HUES48 (cell line): Measurements from ENCODE around the gene UBE2J1.

ENCODE experiments used
- H3K27ac ChIP-seq: one replicate; pipeline ENCODE4 v1.7.0; 2013; ENCODE audit warnings: low read depth, low read length, inconsistent platforms
- H3K27me3 ChIP-seq: 2 replicates; pipeline ENCODE4 v1.6.1; 2013; ENCODE audit warnings: mild to moderate bottlenecking, low read length; ENCODE audit not compliant: control insufficient read depth, insufficient read depth
- H3K36me3 ChIP-seq: 2 replicates; pipeline ENCODE4 v1.6.1; 2013; ENCODE audit warnings: low read length; ENCODE audit not compliant: control insufficient read depth, insufficient read depth
- H3K4me1 ChIP-seq: 2 replicates; pipeline ENCODE4 v1.6.1; 2013; ENCODE audit warnings: mild to moderate bottlenecking, low read length; ENCODE audit not compliant: control insufficient read depth, insufficient read depth
- H3K4me3 ChIP-seq: 2 replicates; pipeline ENCODE4 v1.5.1; 2013; ENCODE audit warnings: mild to moderate bottlenecking, low read depth, low read length
- H3K9ac ChIP-seq: 2 replicates; pipeline ENCODE4 v1.6.1; 2013; ENCODE audit warnings: mild to moderate bottlenecking, low read depth, low read length, moderate library complexity
- H3K9me3 ChIP-seq: 2 replicates; pipeline ENCODE4 v1.6.1; 2013; ENCODE audit warnings: low read length; ENCODE audit not compliant: control insufficient read depth, insufficient read depth

The UBE2J1 gene

GRCh38 chr6:89287351-89288028 is 65.0 kb downstream of the UBE2J1 start:
- Histone ChIP-seq H3K9ac (no peak overlapping the region), H3K27ac (no peak overlapping the region), H3K4me1 (0 out of 2 replicates have a peak, but pooled peaks cover 2% of the 10 kb centered on the region), H3K27me3 (no peaks in the 10 kb centered on the region), H3K36me3 (no peaks in the 10 kb centered on the region), H3K9me3 (no peaks in the 10 kb centered on the region), H3K4me3 (no peak overlapping the region)

GRCh38 chr6:89286516-89286915 is 66.0 kb downstream of the UBE2J1 start:
- Histone ChIP-seq H3K4me3 (no peak overlapping the region), H3K27me3 (no peaks in the 10 kb centered on the region), H3K9ac (no peak overlapping the region)

DNA sequence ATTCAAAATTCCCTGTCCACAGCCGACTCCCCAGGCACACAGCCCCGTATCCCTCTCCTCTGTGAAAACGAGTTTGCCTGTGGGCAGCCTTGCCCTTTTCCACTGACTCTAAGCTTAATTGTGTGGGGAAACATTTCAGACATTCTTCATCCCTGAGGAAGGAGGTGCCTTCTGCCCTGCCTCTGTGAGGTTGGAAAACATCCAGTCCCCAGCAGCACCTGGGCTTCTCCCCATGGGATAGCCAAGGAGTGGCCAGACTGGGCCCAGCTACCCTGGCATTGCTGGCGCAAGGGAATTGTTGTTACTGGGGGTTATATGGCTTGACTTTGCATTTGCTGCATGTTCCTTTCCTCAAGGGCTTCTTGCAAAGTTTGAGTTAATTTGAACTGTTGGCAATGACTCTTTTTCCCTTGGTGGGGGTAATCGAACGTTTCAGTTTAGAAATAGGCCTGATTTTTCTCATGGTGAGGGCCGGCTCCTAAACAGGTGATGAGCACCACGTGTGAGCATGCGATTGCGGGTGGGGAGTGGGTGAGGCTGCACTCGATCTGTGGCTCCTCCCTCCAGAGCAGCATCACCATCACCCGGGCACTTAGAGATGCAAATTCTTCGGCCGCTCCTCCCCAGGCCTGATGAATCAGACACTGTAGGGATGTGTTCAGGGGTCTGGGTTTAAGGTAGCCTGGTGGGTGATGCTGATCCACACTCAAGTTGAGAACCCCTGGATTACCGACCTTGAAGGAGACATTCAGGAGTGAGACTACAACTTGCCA is 67.4 kb downstream of the UBE2J1 start:
- Histone ChIP-seq H3K9ac (no peak overlapping the region), H3K27ac (no peak overlapping the region), H3K27me3 (no peaks in the 10 kb centered on the region), H3K4me3 (no peak overlapping the region), H3K9me3 (no peaks in the 10 kb centered on the region), H3K36me3 (no peaks in the 10 kb centered on the region), H3K4me1 (0 out of 2 replicates have a peak, but pooled peaks cover 2% of the 10 kb centered on the region)

More at GRCh38 chr6:89286516-89286915, 66.0 kb downstream of the UBE2J1 start:
- no peak overlapping the region for H3K27ac ChIP-seq
- no peaks in the 10 kb centered on the region for H3K36me3 ChIP-seq
- H3K9me3 ChIP-seq, result no peaks in the 10 kb centered on the region
- H3K4me1 ChIP-seq, result 0 out of 2 replicates have a peak, but pooled peaks cover 2% of the 10 kb centered on the region

GRCh38 chr6:89284081-89284480 is 68.4 kb downstream of the UBE2J1 start:
- Histone ChIP-seq H3K9me3 (no peaks in the 10 kb centered on the region), H3K27ac (no peak overlapping the region), H3K9ac (no peak overlapping the region), H3K36me3 (no peaks in the 10 kb centered on the region), H3K27me3 (no peaks in the 10 kb centered on the region), H3K4me1 (0 out of 2 replicates have a peak, but pooled peaks cover 2% of the 10 kb centered on the region), H3K4me3 (no peak overlapping the region)

DNA sequence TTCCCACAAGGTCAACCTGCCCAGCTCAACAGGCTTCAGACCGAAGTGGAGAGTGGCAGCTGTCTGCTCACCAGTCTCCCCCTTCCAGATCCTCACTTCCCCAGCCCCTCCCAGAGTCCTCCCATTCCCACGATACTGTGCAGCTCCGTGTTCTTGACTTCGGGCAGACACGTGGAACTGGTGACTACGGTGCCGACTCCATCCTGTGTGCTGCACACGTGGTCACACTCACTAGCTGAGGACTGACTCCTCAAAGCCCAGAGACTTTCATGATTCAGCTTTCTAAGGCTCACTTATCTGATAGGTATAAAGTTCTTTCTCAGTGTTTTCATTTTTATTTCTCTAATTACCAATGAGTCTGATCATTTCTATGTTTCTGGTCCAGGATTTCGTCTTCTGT is 69.8 kb downstream of the UBE2J1 start:
- 0 out of 2 replicates have a peak, but pooled peaks cover 2% of the 10 kb centered on the region for H3K4me1 ChIP-seq
- no peaks in the 10 kb centered on the region for H3K9me3 ChIP-seq
- no peaks in the 10 kb centered on the region for H3K27me3 ChIP-seq
- no peak overlapping the region for H3K9ac ChIP-seq
- H3K4me3 ChIP-seq, result no peak overlapping the region
- no peaks in the 10 kb centered on the region for H3K36me3 ChIP-seq
- H3K27ac ChIP-seq, result no peak overlapping the region

DNA sequence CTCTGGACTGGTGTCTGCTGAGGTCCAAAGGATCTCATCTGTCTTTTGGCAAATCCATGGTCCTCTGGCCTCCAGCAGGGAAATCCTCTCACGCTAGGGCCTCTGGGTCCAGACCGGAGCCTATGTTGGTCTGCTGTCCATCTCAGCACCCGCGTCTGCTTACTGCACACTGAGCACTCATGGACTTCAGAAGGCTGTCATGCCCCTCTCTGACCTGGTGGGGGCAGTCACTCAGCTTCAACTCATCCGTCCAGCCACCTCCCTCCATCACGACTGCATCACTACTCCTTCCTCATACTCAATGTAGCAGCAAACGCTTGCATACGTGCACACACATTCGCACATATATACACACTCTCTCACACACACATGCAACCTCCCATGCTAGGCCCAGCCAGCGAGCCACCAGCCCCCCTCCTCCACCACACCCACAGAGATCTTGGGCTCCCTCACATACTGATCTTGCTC is 70.7 kb downstream of the UBE2J1 start:
- Histone ChIP-seq H3K36me3 (no peaks in the 10 kb centered on the region), H3K4me3 (no peak overlapping the region), H3K9ac (no peak overlapping the region), H3K4me1 (0 out of 2 replicates have a peak, but pooled peaks cover 2% of the 10 kb centered on the region), H3K27me3 (no peaks in the 10 kb centered on the region), H3K27ac (no peak overlapping the region), H3K9me3 (no peaks in the 10 kb centered on the region)

GRCh38 chr6:89278956-89279355 is 73.6 kb downstream of the UBE2J1 start:
- H3K4me1 ChIP-seq, result no peaks in the 10 kb centered on the region
- H3K36me3 ChIP-seq, result no peaks in the 10 kb centered on the region
- no peaks in the 10 kb centered on the region for H3K27me3 ChIP-seq
- no peaks in the 10 kb centered on the region for H3K9me3 ChIP-seq
- H3K4me3 ChIP-seq, result no peak overlapping the region
- no peak overlapping the region for H3K27ac ChIP-seq
- no peak overlapping the region for H3K9ac ChIP-seq
